NCI-H2107 treated with DMSO at 0.1 percent for 48 hours (cell line): ENCODE results near the gene ZNF683.
A peak's percentile ranks its signal among the peaks of the same experiment; 100 is the strongest.
"Not testable (repeated sequence)": the region's sequence is repeated elsewhere in the genome, so short reads cannot be mapped to it uniquely, and the experiment has no call there.

ENCODE experiments used
- DNase-seq: peaks from one replicate; lab custom pipeline; 2025; ENCODE audit not compliant: unreplicated experiment; lab: John Stamatoyannopoulos, UW

Gene ZNF683

DNA sequence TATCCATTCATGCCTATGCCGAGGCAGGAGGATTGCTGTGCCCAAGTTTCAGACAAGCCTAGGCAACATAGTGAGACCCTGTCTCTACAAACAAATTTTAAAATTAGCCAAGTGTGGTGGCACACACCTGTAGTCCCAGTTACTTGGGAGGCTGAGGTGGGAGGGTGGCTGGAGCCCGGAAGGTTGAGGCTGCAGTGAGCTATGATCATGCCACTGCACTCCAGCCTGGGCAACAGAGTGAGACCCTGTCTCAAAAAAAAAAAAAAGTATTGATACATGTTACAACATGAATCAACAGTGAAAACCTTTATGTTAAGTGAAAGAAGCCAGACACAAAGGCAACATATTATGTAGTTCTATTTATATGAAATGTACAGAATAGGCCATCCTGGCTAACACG lies 12.5 kb upstream of the ZNF683 start:
- not testable (repeated sequence) for DNase-seq

DNA sequence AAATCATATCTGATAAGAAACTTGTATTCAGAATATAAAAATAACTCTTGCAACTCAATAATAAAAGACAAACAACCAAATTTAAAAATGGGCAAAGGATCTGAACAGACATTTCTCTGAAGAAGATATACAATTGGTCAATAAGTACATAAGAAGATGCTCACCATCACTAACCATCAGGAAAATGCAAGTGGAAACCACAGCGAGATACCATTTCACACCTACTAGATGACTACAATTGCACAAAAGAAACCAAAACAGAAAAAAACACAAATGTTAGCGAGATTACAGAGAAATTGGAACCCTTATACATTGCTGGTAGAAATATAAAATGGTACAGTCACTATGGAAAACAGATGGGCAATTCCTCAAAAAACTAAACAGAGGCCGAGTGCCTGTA lies 11.5 kb upstream of the ZNF683 start:
- no peak for DNase-seq

GRCh38 chr1:26378879-26379251 lies 6.3 kb upstream of the ZNF683 start:
- DNase-seq = no peak

DNA sequence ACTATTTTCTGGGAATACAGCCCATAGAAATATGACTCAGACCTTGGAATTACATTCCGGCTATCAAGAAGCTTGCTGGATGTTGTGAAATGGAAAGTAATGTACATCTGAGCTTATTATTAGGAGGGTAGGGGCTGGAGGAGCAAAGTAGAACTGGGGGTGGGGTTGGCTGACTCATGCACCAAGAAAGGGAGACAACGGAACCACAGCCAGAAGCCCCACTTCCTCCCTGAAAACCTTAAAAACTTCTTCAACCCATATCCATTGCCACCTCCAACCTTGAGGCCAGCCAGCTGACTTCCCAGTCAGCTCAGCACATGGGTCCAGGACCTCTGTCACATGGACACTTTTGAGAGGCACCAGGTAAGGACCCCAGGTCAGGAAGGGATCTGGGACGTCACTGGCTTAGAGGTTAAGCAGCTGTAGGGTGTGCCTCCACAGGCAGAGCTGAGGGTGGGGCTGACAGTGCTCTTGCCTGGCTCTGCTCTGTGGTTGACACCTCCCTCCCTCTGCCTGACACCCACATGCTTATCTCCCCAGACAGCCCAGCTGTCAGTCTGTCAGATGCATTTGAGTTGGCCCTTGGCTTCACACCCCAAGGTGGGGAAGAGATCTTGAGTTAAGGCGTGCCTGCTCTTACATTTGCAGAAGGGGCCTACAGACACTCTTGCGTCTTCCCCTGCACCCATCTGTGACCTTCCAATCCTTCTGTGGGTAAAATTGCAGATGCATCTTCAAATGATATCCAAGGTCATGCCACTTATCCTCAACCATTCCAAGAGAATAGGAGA lies 5.7 kb upstream of the ZNF683 start:
- DNase-seq = no peak

- DNase-seq = no peak
Measured at GRCh38 chr1:26376050-26376449, 3.5 kb upstream of the ZNF683 start.

DNA sequence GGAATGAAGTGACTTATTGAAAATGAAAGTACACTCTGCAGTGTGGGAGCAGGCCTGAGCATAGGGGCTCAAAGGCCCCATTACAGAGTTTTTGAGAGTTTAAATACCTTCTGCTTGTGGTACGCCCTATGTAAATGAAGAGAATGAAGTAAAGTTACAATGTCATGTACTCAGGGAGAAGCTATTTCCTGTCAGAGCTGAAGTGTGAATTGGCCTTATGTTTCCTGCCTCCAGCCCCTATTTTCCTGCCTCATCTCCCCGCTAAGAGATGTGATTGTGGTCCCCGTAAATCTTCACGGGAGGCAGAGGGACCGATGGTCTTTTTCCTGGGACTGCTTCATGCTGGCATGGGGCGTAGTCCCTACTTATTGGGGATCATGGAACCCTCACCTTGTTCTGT lies 2.5 kb upstream of the ZNF683 start:
- DNase-seq = no peak

GRCh38 chr1:26374361-26374760 lies 1.8 kb upstream of the ZNF683 start:
- not testable (repeated sequence) for DNase-seq

- DNase-seq = no peak
Measured at GRCh38 chr1:26373789-26374188, 1.2 kb upstream of the ZNF683 start.

DNA sequence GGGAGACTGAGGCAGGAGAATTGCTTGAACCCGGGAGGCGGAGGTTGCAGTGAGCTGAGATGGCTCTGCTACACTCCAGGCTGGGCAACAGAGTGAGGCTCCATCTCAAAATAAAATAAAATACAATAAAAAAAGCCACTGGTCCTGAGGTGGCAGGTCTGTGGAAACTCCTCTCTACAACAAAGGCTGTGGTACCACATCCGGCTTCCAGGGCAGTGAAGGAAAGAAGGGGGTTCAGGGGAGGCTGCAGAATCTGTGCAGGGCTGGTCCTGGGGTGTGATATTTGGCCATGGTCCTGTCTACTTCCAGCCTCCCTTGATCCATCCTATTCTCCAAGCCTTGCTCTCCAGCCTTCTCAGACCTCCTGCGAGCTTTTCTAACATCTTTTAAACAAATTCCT lies 731 bp upstream of the ZNF683 start:
- DNase-seq = no peak

GRCh38 chr1:26372039-26372438 lies 511 bp downstream of the ZNF683 start:
- DNase-seq = no peak

GRCh38 chr1:26370591-26371382 lies 1.8 kb downstream of the ZNF683 start:
- DNase-seq = no peak

GRCh38 chr1:26368486-26368885 lies 4.1 kb downstream of the ZNF683 start:
- no peak for DNase-seq

- no peak for DNase-seq
Measured at GRCh38 chr1:26368006-26368405, 4.5 kb downstream of the ZNF683 start.

GRCh38 chr1:26367441-26367840 lies 5.1 kb downstream of the ZNF683 start:
- no peak for DNase-seq

DNA sequence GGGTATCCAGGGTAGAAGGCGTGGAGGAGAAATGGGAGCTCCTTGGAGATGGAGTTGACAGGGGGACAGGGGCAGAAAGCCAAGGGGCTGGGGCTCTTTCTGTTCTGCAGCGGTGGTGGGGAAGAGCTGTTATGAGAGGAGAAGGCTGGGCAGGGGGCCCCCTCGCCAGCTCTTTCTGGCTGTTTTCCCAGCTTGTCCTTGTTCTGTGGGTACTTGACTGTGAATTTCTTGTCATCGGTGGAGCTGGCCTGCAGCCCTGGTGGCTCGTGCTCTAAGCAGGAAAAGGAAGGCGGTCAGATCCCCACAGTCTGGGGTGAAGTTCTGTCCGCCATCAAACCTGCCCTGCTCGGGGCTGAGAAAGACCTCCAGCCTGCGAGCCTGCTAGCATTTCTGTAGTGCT lies 7.6 kb downstream of the ZNF683 start:
- DNase-seq = no peak

DNA sequence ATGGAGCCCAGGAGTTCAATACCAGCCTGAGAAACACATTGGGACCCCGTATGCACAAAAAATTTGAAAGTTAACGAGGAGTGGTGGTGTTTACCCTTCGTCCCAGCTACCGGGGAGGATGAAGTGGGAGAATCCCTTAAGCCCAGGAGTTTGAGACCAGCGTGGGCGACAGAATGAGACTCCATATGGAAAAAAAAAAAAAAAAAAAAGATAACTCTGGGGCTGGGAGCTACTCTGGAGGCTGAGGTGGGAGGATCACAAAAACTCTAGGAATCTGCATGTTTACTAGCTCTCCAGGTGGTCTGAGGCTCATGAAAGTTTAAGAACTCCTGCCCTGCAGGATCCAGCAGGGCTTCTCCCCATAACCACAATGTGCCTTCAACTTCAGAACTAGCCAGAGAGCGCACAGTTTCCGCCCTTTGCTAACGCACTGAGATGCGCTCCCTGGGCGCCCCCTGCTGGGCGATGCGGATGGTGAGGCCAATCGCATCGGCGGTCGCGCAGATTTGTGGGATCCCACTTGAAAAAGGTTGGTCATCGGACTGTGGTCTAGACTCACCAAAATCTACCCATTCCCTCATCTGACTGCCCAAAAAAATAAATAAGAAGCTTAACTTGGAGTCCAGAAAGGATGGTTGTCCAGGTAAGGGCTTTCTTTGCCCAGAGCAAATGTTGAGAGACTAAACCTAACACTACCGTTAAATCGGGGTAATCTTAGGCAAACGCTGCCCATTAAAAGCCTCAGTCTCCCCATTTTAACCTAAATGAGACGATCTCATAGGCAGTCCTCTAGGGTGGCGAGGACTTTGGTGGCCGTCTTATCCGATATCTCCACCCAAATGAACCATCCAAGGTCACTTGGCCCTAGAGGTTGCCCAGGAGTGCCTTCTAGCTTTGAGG lies 8.8 kb downstream of the ZNF683 start:
- DNase-seq = peak; percentile 12

DNA sequence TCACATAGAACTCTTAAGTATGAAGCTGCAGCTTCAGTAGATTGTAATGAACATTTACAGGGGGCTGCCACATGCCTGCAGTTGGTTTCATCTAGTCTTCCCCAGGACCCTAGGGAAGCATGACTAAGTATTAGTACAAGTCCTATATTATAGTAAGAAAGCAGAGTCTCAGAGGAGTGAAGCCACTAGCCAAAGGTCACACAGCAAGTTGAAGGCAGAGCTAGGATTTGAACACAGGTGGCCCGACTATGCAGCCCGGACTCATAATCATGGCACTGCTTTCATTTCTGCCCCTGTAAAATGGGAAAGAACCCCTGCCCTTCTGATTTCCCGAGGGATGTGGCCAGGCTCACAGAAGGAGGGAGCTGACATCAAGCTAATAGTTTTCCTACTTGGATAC lies 10.2 kb downstream of the ZNF683 start:
- DNase-seq = no peak

- no peak for DNase-seq
Measured at GRCh38 chr1:26361605-26362122, 10.9 kb downstream of the ZNF683 start.

DNA sequence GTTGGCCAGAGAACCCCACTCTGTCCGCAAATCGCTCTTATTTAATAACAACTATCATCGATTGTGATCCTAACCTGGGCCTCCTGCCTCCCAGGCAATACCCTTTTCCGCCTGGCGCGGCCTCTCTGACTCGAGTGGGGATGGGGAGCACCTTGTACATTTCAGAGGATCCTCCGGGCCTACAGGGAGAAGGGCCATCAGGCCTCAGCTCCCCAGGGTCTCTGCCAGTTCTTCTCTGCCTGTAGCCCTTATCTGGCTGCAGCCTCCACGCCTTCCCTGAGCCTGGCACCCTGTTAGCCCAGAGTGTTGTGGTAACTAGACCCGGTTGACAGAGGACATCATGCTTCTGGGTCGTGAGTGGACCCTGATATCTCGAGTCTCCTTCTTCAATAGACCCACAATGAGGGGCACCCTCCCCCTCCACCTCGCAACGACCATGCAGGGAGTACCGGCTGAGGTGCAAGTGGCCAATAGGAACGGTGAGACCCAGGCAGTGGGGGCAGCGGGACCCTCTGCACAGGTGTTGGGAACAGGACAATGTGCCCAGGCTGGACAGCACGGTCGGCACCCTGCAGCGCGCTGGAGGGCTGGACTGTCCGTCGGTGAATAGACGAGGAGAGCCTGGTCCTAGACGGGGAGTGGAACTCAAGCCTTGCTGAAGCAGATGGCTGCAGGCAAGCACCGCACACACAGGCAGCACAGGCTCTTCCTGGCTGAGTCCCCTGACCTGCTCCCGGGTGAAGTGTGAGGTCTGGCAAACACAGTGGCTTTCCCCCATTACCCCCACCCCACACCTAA lies 11.5 kb downstream of the ZNF683 start:
- no peak for DNase-seq

- DNase-seq = no peak
Measured at GRCh38 chr1:26359981-26360806, 12.4 kb downstream of the ZNF683 start.
